Right ventricle myocardium inferior (tissue), 1 donor: Measurements from ENCODE around the gene ATXN2L. TPM values are rescaled to one million over a fixed set of nuclear protein-coding genes. Genes with fewer than 3 reads are reported as not detected.
"Not testable (repeated sequence)": the region's sequence is repeated elsewhere in the genome, so short reads cannot be mapped to it uniquely, and the experiment has no call there.

Experiments
- ATAC-seq: fragments of 200-7000 bp; cut with Tn5 transposase; one replicate; pipeline ENCODE4 v1.9.1; 2020; ENCODE audit warnings: mild to moderate bottlenecking, moderate library complexity
- DNase-seq: peaks from one replicate; pipeline ENCODE4 v3.0.0; 2021; ENCODE audit errors: missing footprints
- intact Hi-C: fragments of 100-400 bp; cut with DNase I; formaldehyde crosslinking; loops from one replicate; pipeline ENCODE4 v1.11.0; 2022
- microRNA-seq: library from miRNA; unstranded; fragments of <30 nt; microRNA quantifications from one replicate; pipeline ENCODE4 v1.2.0, GENCODE V29; 2020
- total RNA-seq: library from RNA; stranded (reverse); fragmentation: NEBNext Ultra II Directional; extraction: Animal tissue kit (Norgen Biotek cat#: 25700); gene quantifications from one replicate; pipeline ENCODE4 v1.2.1, GENCODE V29; 2021
- donor health status: DM: no; HTN: yes; CAD: no; lungs with severe emphysema.

ATXN2L gene
- total RNA-seq, 1 donor from 2014 or later = 46.3 TPM

DNA sequence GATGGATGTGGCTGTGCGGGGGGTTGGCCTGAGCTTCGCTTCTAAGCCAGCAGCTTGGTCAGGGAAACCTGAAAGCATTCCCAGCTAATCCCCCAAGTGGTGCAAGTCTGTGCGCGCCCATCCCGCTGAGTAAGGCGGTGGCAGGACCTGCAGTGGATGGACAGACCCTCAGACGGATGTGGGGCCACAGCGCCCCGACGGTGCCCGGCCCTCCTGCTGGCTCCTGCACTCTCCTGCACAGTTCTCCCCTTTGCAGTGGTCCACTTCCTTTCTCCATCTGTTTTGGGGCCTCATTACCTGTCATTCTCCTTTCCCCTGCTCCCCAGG is 57.8 kb downstream of the ATXN2L start:
- DNase-seq (no peak), ATAC-seq (no peak)
- intact Hi-C loops = loop anchor here (5.0 kb wide), 1 partner anchor 47 kb away; the partner anchor contains the start of gene RABEP2

DNA sequence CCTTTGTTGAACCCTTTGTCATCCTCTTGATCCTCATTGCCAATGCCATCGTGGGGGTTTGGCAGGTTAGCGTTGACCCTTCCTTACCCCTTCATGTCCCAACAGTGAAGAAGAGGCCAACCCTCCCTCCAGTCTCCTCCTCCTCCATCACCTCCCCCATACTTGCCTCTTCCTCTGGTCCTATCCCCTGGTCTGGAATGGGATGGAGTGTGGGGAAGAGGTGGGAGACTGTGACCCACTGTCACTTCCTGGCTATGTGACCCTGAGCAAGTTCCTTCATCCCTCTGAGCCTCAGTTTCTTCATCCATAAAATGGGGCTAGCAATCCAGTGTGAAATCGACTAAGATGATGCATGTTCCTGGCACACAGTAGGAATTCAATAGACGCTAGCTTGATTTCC is 58.2 kb downstream of the ATXN2L start:
- peak; percentile 4 for DNase-seq
- intact Hi-C loops = loop anchor here (5.0 kb wide), 1 partner anchor 46 kb away; the partner anchor contains the start of gene RABEP2
- ATAC-seq = no peak

DNA sequence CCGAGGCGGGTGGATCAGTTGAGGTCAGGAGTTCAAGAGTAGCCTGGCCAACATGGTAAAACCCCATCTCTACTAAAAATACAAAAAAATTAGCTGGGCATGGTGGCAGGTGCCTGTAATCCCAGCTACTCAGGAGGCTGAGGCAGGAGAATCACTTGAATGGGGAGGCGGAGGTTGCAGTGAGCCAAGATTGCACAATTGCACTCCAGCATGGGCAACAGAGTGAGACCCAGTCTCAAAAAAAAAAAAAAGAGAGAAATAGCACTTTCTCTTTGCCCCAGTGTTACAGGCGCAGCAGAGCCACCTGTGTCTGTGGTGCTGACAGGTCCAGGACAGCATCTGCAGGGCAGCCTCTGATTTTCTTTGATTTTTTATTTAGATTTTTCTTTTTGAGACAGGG is 58.8 kb downstream of the ATXN2L start:
- intact Hi-C loops = loop anchor here (5.0 kb wide), 1 partner anchor 46 kb away; the partner anchor contains the start of gene RABEP2
- DNase-seq = peak; percentile 9
- not testable (repeated sequence) for ATAC-seq

GRCh38 chr16:28882551-28883160 is 59.9 kb downstream of the ATXN2L start:
- ATAC-seq = no peak
- DNase-seq = peak; percentile 35
- intact Hi-C loops = loop anchor here (5.0 kb wide), 1 partner anchor 45 kb away; the partner anchor contains the start of gene RABEP2

- no peak for ATAC-seq
- intact Hi-C loops = loop anchor here (5.0 kb wide), 1 partner anchor 44 kb away; the partner anchor contains the start of gene RABEP2
Measured at GRCh38 chr16:28883221-28883996, 60.6 kb downstream of the ATXN2L start.

DNA sequence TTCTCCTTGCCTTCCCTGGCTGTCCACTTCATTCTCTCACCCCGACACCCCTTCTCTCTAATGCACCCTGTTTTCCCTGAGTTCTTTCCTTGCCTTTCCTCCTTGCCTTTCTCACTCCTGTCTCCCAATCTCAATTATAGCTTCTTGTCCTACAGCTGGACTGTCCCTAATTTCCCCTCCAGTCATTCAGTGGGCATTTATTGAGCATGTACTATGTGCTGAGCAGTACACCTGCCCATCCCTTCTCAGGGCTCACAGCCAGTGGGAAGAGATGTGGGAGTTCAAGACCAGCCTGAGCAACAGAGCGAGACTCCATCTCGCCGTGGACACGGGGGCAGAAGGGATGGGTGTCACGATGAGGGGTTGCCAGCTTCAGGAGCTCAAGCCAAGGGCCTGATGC is 61.2 kb downstream of the ATXN2L start:
- intact Hi-C loops = loop anchor here (5.0 kb wide), 1 partner anchor 43 kb away; the partner anchor contains the start of gene RABEP2
- ATAC-seq = no peak
- DNase-seq = peak; percentile 26

More at GRCh38 chr16:28883221-28883996, 60.6 kb downstream of the ATXN2L start:
- peak; percentile 46 for DNase-seq

Small RNAs within 50 kb of the gene (microRNA-seq; reads per million reads assigned to microRNA genes)
- gene MIR4721 = not detected

Other genes starting within 250 kb of the ATXN2L start
- 1.8 TPM for gene SULT1A2, start 225.9 kb upstream of the ATXN2L start, total RNA-seq
- gene SULT1A1, start 213.0 kb upstream of the ATXN2L start, total RNA-seq = 14.8 TPM
- gene NPIPB8, start 184.9 kb upstream of the ATXN2L start, total RNA-seq = not detected
- gene EIF3C, start 111.5 kb upstream of the ATXN2L start, total RNA-seq = 357 TPM
- gene NPIPB9, start 71.2 kb upstream of the ATXN2L start, total RNA-seq = not detected
- 252 TPM for gene TUFM, start 23.3 kb downstream of the ATXN2L start, total RNA-seq
- gene SH2B1, start 40.8 kb downstream of the ATXN2L start, total RNA-seq = 41.3 TPM
- gene ATP2A1, start 55.5 kb downstream of the ATXN2L start, total RNA-seq = 0.11 TPM
- 22.3 TPM for gene RABEP2, start 102.2 kb downstream of the ATXN2L start, total RNA-seq
- gene CD19, start 109.0 kb downstream of the ATXN2L start, total RNA-seq = not detected
- gene NFATC2IP, start 127.9 kb downstream of the ATXN2L start, total RNA-seq = 16.4 TPM
- gene SPNS1, start 151.8 kb downstream of the ATXN2L start, total RNA-seq = 18.2 TPM
- gene LAT, start 162.1 kb downstream of the ATXN2L start, total RNA-seq = 1.9 TPM